Measurements from ENCODE around the gene CARMIL3. TPM values are rescaled to one million over a fixed set of nuclear protein-coding genes. Genes with fewer than 3 reads are reported as not detected.

CARMIL3 gene
- total and polyA plus RNA-seq, 2 of the 8 experiments (the other 6 are each of a cell fraction or from before 2014, with no cell fraction given): 6.0 to 9.0 TPM

DNA sequence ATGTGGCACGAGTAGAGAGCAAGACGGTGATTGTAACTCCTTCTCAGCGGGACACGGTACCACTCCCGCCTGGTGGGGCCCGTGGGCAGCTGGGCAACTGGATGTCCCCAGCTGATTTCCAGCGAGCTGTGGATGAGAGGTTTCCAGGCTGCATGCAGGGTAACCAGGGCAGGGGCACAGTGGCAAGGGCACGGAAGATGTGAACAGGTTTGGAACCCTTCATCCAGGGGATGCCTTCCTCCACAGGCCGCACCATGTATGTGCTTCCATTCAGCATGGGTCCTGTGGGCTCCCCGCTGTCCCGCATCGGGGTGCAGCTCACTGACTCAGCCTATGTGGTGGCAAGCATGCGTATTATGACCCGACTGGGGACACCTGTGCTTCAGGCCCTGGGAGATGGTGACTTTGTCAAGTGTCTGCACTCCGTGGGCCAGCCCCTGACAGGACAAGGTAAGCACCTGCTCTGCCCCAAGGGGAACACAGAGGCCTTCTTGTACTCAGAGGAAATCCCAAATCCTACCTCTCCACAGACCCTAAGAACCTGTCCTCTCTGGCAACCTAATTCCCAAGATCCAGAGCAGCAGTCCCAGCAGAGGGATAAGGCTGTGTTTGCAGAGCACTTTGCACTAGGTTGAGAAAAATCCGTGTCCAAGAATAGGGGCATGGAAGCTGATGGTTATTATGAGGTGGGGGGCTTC, 46.6 kb downstream of the CARMIL3 start:
- Histone ChIP-seq H3K4me2 (ENCODE audit: insufficient read depth in 1 of 2, low read depth in 2 of 2, low read length in 2 of 2) (no peak overlapping the region), H2BK20ac (ENCODE audit: low read length) (no peak overlapping the region), H2AK5ac (ENCODE audit: low read depth, low read length) (no peak overlapping the region), H4K5ac (ENCODE audit: insufficient read length, low read depth, low read length) (no peak overlapping the region), H3K23me2 (ENCODE audit: low read depth, low read length) (peaks cover 8% of the 10 kb centered on the region), H3K27me3 (replicated peaks in 1 of 4; ENCODE audit: control insufficient read depth in 3 of 4, extremely low read depth in 1 of 4, insufficient read depth in 3 of 4, low read length in 3 of 4) (no peaks in the 10 kb centered on the region), H3K4ac (replicated peaks; ENCODE audit: insufficient read length, low read depth, low read length) (no peak overlapping the region), H3K4me3 (ENCODE audit: extremely low read depth in 1 of 4, insufficient read depth in 2 of 4, low read depth in 3 of 4, low read length in 4 of 4) (no peak overlapping the region), H2BK5ac (ENCODE audit: low read depth, low read length) (no peak overlapping the region), H3K79me2 (ENCODE audit: control insufficient read depth in 1 of 2, insufficient read depth in 2 of 2, low read length in 2 of 2) (peaks cover 0 to 21% of the 10 kb centered on the region in 2 experiments; a peak in 2 of 4 replicates), H3K18ac (ENCODE audit: extremely low read depth, low read length) (no peak overlapping the region), H4K20me1 (replicated peaks in 1 of 2; ENCODE audit: control insufficient read depth in 1 of 2, insufficient read depth in 2 of 2, low read length in 2 of 2) (peaks cover 7 to 11% of the 10 kb centered on the region in 2 experiments), H2BK15ac (ENCODE audit: low read length) (no peak overlapping the region), H3K23ac (ENCODE audit: insufficient read length) (no peak overlapping the region), H3K27ac (ENCODE audit: low read depth, low read length) (no peak overlapping the region), H3K4me1 (replicated peaks in 1 of 4; ENCODE audit: control insufficient read depth in 3 of 4, insufficient read depth in 4 of 4, low read length in 3 of 4) (peaks cover 4 to 13% (median 7%) of the 10 kb centered on the region in 4 experiments), H2BK120ac (replicated peaks; ENCODE audit: low read depth, low read length) (no peak overlapping the region), H3K56ac (replicated peaks; ENCODE audit: insufficient read length, low read depth, low read length) (no peak overlapping the region), H2BK12ac (ENCODE audit: low read depth, low read length) (no peak overlapping the region), H4K91ac (replicated peaks; ENCODE audit: insufficient read length, low read length) (no peak overlapping the region), H3K14ac (ENCODE audit: insufficient read length) (no peak overlapping the region), H4K8ac (ENCODE audit: extremely low read depth, insufficient read depth, low read length) (peak overlapping the region; percentile 45), H3K79me1 (ENCODE audit: low read depth, low read length) (peaks cover 5% of the 10 kb centered on the region), H3K36me3 (ENCODE audit: control insufficient read depth in 2 of 4, insufficient read depth in 4 of 4, low read length in 3 of 4) (peaks cover 9 to 63% (median 39%) of the 10 kb centered on the region in 4 experiments; a peak in 7 of 8 replicates), H3K9ac (replicated peaks in 1 of 4; ENCODE audit: extremely low read depth in 1 of 4, low read depth in 3 of 4, low read length in 3 of 4) (no peak overlapping the region), H2AFZ (ENCODE audit: low read length) (no peak overlapping the region), H3K9me3 (ENCODE audit: insufficient read depth in 2 of 2, low read depth in 1 of 2, low read length in 1 of 2) (no peaks in the 10 kb centered on the region; a peak in 1 of 4 replicates)
- 94% methylated on average over 16 of the region's 16 CpGs; no CpG with 5 or more reads in 1 of the 2 experiments for WGBS, 2 experiments (ENCODE audit: extremely low coverage in 1 of 2, insufficient coverage in 1 of 2, insufficient read length in 1 of 2, insufficient replicate concordance in 2 of 2, low coverage in 1 of 2, low lambda C conversion rate in 2 of 2, missing lambda C conversion rate in 1 of 2)
- DNase-seq (ENCODE audit: low read depth in 1 of 2, low spot score in 2 of 2) (no peak), FAIRE-seq (no peak)
- ChIA-PET CTCF (ENCODE audit: partially characterized antibody) (interaction anchor here (0.6 to 12.8 kb wide), 6 partner anchors 8 to 707 kb away, joined by 3 to 316 read pairs (median 4); partner anchors contain the start of gene CPNE6), POLR2A (ENCODE audit: partially characterized antibody) (interaction anchor here (0.8 to 23.9 kb wide), 9 partner anchors 7 to 82 kb away, joined by 3 to 626 read pairs (median 4); partner anchors contain the start of genes CPNE6, DCAF11, EMC9 and NRL)
- TF ChIP-seq KDM4A (IDR thresholded peaks at IDR 0.05; ENCODE audit: low read depth, low read length, severe bottlenecking) (no peak), TEAD4 (IDR thresholded peaks at IDR 0.05; ENCODE audit: low read depth, low read length) (no peak), KDM5A (IDR thresholded peaks at IDR 0.05; ENCODE audit: low read length) (no peak), SP2 (IDR thresholded peaks at IDR 0.05; ENCODE audit: low read length) (no peak), TAF1 (IDR thresholded peaks at IDR 0.05; ENCODE audit: low read depth, low read length) (no peak), RXRA (IDR thresholded peaks at IDR 0.05; ENCODE audit: insufficient read depth, low read depth, low read length) (no peak), SP4 (IDR thresholded peaks at IDR 0.05; ENCODE audit: low read length) (no peak), CTBP2 (IDR thresholded peaks at IDR 0.05; ENCODE audit: borderline replicate concordance, insufficient read depth, insufficient read length, low read length) (no peak), EGR1 (IDR thresholded peaks at IDR 0.05; ENCODE audit: borderline replicate concordance, low read depth, low read length) (no peak), CBX5 (IDR thresholded peaks at IDR 0.05; ENCODE audit: low read depth, low read length) (no peak), GABPA (IDR thresholded peaks at IDR 0.05; ENCODE audit: borderline replicate concordance, insufficient read depth, low read length) (no peak), TAF7 (optimal IDR thresholded peaks at IDR 0.05; ENCODE audit: borderline replicate concordance, low read depth, low read length) (no peak), EP300 (IDR thresholded peaks at IDR 0.05; ENCODE audit: borderline replicate concordance in 1 of 2, low read depth in 2 of 2, low read length in 2 of 2) (no peak)

Data from H1 (cell line).